Measurements from ENCODE around the gene OSTF1.

The OSTF1 gene, protein sequence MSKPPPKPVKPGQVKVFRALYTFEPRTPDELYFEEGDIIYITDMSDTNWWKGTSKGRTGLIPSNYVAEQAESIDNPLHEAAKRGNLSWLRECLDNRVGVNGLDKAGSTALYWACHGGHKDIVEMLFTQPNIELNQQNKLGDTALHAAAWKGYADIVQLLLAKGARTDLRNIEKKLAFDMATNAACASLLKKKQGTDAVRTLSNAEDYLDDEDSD

DNA sequence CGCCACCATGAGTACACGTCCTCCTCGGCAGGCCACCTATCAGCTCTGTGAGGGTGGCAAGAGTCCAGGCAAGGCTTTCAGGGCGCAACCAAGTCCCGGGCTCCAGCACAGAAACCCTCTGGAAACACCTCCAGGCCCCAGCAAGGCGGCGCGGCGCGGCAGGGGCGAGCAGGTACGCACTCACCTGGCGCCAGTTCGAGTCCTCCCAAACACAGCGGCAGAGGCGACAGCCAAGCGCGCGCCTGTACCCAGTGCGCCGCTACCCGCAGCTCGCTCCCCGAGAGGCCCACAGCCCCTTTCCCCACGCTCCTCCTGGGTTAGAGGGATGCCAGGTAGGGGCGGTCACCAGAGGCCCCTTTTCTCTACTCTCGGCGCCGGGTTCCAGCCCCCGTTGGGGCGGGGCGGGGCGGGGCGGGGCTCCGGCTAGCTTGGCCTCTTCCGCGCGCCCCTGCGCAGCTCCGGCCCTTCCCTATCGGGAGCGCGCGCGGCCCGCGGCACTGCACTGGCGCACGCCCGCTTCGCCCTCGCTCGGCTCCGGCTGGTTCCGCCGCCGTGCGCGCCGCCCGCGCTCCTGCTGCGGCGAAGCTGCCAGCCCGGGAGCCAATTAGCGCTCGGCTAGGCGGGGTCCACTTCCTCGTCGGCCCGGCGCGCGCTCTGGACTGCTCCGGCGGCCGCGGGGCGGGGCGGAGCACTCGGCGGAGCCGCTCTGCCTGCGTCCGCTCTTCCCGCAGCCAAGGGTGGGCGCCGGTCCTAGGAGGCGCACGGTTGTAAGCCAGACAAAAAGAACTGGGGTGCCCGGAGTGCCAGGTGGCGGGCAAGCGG is at the start of gene OSTF1, which contains the start of gene NMRK1:
Gene OSTF1 (plus strand): TSS at position 691 of the 822 bp plus-strand sequence. CDS start 179 bp downstream, outside the sequence.
Gene NMRK1 (minus strand): TSS at position 332 of the 822 bp plus-strand sequence. CDS start 5,040 bp downstream, outside the sequence.
- DNase-seq (ENCODE audit: extremely low read depth, low read depth), result peak; percentile 69
- peak within 1 kb of the TSS; percentile 78 for H3K4me3 ChIP-seq (replicated peaks; ENCODE audit: low read depth, low read length)
- TF ChIP-seq, protein P1, sequence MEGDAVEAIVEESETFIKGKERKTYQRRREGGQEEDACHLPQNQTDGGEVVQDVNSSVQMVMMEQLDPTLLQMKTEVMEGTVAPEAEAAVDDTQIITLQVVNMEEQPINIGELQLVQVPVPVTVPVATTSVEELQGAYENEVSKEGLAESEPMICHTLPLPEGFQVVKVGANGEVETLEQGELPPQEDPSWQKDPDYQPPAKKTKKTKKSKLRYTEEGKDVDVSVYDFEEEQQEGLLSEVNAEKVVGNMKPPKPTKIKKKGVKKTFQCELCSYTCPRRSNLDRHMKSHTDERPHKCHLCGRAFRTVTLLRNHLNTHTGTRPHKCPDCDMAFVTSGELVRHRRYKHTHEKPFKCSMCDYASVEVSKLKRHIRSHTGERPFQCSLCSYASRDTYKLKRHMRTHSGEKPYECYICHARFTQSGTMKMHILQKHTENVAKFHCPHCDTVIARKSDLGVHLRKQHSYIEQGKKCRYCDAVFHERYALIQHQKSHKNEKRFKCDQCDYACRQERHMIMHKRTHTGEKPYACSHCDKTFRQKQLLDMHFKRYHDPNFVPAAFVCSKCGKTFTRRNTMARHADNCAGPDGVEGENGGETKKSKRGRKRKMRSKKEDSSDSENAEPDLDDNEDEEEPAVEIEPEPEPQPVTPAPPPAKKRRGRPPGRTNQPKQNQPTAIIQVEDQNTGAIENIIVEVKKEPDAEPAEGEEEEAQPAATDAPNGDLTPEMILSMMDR (IDR thresholded peaks at IDR 0.05; ENCODE audit: low read depth, low read length, missing control alignments), result no peak

DNA sequence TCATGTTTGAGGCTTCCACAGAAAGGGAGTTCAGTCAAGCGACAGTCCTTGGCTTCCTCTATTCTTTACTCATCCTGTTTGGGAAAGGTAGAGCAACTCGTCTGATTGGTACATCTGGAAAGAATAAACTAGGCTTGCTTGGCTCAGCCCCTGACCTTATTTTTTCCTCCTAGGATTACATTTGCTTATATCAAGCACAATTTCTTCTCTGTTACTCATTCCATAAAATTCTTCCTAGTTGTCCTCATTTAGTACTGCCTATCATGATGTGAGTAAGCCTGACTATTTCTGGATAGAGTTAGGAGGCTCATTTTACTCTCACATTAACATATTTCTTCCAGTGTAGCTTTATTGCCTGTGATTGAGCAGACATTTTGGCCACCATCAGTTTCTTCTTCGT is 49.3 kb upstream of the OSTF1 start:
- no peak overlapping the region for H3K4me3 ChIP-seq (replicated peaks; ENCODE audit: low read depth, low read length)
- TF ChIP-seq, protein P1 (IDR thresholded peaks at IDR 0.05; ENCODE audit: low read depth, low read length, missing control alignments), result no peak
- peak; percentile 78 for DNase-seq (ENCODE audit: extremely low read depth, low read depth)

DNA sequence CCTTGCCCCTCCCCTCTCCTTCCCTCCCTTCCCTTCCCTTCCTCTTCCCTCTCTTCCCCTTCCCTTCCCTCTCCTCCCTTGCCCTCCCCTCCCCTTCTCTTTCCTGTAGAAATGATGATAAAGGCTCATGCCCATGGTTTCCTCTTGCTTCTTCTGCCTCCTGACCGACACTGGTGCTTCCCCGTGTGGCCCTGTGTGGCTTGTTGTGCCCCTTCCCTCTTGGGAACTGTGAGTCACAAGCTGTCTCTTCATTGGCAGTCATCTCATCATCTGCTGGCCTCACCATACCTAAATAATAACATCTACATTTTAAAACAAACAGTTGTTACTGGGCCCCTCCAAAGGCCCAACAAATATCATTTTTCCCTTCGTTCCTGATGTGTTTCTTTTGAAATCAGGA is 48.5 kb upstream of the OSTF1 start:
- TF ChIP-seq, protein P1 (IDR thresholded peaks at IDR 0.05; ENCODE audit: low read depth, low read length, missing control alignments), result no peak
- no peak for DNase-seq (ENCODE audit: extremely low read depth, low read depth)
- no peak overlapping the region for H3K4me3 ChIP-seq (replicated peaks; ENCODE audit: low read depth, low read length)

DNA sequence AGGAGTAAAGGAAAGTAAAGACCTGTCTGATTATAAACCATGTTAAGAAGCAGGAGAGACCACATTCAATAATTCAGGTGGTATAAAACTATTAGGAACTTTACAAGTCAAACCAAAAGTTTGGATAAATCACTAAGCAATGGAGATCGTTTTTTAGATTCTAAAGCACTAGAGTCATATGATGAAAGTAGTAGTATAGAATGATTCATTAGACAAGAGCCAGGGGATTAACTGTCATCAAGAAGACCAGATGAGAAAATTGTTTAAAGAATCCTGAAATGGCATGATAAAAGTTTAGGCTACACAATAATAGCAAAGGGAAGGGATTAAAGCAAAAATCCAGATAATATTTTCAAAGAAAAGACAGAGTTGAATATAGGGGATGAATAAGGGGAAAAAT is 47.3 kb upstream of the OSTF1 start:
- TF ChIP-seq, protein P1 (IDR thresholded peaks at IDR 0.05; ENCODE audit: low read depth, low read length, missing control alignments), result no peak
- no peak for DNase-seq (ENCODE audit: extremely low read depth, low read depth)
- H3K4me3 ChIP-seq (replicated peaks; ENCODE audit: low read depth, low read length), result no peak overlapping the region

DNA sequence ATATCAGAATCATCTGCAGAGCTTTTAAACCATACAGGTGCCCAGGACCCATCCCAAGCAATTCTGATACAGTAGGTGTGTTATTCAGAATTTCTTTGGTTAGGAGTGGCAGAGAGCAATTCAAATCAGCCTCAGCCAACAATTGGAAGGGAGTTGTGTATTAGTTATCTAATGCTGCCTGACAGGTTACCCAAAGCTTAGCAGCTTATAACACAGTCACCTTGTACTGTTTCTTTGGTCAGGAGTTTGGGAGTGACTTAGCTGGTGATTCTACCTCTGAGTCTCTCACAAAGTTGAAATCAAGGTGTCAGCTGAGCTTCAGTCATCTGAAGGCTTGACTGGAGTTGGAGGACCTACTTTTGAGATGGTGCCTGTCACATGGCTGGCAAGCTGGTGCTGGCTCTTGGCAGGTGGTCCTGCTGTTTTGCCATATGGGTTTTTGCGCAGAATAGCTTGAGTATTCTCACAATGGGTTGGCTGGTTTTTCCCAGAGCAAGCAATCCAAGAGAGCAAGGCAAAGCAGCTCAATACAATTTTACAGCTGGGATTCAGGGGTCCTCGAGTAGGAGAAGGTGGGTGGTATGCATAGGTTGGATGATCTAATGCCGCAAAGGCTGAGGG is 41.5 kb upstream of the OSTF1 start:
- TF ChIP-seq, protein P1 (IDR thresholded peaks at IDR 0.05; ENCODE audit: low read depth, low read length, missing control alignments), result no peak
- no peak for DNase-seq (ENCODE audit: extremely low read depth, low read depth)
- no peak overlapping the region for H3K4me3 ChIP-seq (replicated peaks; ENCODE audit: low read depth, low read length)

DNA sequence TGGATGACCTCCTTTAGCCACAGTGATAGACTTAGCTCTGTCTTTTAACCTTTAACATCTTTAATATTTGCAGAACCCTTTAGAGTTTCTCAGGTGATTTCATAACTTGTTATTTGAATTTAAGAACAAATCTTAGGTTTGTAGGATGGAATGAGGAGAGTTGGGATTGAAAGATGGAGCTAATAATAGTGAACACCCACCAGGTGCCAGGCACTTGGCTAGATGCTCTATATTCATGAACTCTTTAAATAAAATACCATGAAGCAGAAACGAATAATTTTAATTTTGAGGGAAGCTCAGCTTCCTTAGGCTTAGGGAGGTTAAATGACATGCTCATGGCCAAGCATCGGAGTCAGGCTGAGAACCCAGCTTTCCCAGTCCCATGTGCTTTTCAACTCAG is 40.8 kb upstream of the OSTF1 start:
- no peak for DNase-seq (ENCODE audit: extremely low read depth, low read depth)
- TF ChIP-seq, protein P1 (IDR thresholded peaks at IDR 0.05; ENCODE audit: low read depth, low read length, missing control alignments), result no peak

More for the DNA sequence above, 40.8 kb upstream of the OSTF1 start:
- H3K4me3 ChIP-seq (replicated peaks; ENCODE audit: low read depth, low read length), result no peak overlapping the region

Data from HFF-Myc (cell line).